GM19395 (cell line): ENCODE data around the gene PSD4.

Source experiments
- ATAC-seq: cut with Tn5 transposase; IDR thresholded peaks from one replicate; pipeline ENCODE4 v1.9.1; 2021; ENCODE audit warnings: mild to moderate bottlenecking, moderate library complexity; ENCODE audit not compliant: unreplicated experiment

The PSD4 gene

GRCh38 chr2:113219889-113220641 lies 46.3 kb downstream of the PSD4 start:
- no peak for ATAC-seq

- no peak for ATAC-seq
Measured at GRCh38 chr2:113220970-113221708, 47.4 kb downstream of the PSD4 start.

- no peak for ATAC-seq
Measured at GRCh38 chr2:113221846-113222245, 48.1 kb downstream of the PSD4 start.

GRCh38 chr2:113223813-113224212 lies 50.0 kb downstream of the PSD4 start:
- ATAC-seq, result no peak

GRCh38 chr2:113224647-113225236 lies 51.0 kb downstream of the PSD4 start:
- no peak for ATAC-seq

GRCh38 chr2:113225263-113226259 lies 51.8 kb downstream of the PSD4 start:
- no peak for ATAC-seq

- ATAC-seq, result no peak
Measured at GRCh38 chr2:113226462-113226861, 52.7 kb downstream of the PSD4 start.

GRCh38 chr2:113227290-113227689 lies 53.5 kb downstream of the PSD4 start:
- ATAC-seq, result no peak

- ATAC-seq, result no peak
Measured at GRCh38 chr2:113227698-113228097, 53.9 kb downstream of the PSD4 start.

- ATAC-seq, result no peak
Measured at GRCh38 chr2:113228351-113228750, 54.6 kb downstream of the PSD4 start.

- no peak for ATAC-seq
Measured at GRCh38 chr2:113228991-113229716, 55.4 kb downstream of the PSD4 start.

GRCh38 chr2:113229795-113230194 lies 56.0 kb downstream of the PSD4 start:
- no peak for ATAC-seq

- ATAC-seq, result no peak
Measured at GRCh38 chr2:113230531-113230930, 56.8 kb downstream of the PSD4 start.

GRCh38 chr2:113231064-113231463 lies 57.3 kb downstream of the PSD4 start:
- no peak for ATAC-seq

GRCh38 chr2:113232123-113232522 lies 58.4 kb downstream of the PSD4 start:
- ATAC-seq, result no peak

- no peak for ATAC-seq
Measured at GRCh38 chr2:113232740-113233139, 59.0 kb downstream of the PSD4 start.

GRCh38 chr2:113233593-113234550 lies 60.1 kb downstream of the PSD4 start:
- no peak for ATAC-seq

GRCh38 chr2:113234721-113235346 lies 61.1 kb downstream of the PSD4 start:
- ATAC-seq, result no peak
